ENCODE measurements around the gene WASL. TPM values are rescaled to one million over a fixed set of nuclear protein-coding genes. Genes with fewer than 3 reads are reported as not detected.

WASL gene
- total and polyA plus RNA-seq, 10 of the 15 experiments (the other 5 are each of a cell fraction or from before 2014, with no cell fraction given) = 2.0 to 6.4 (median 3.5) TPM

DNA sequence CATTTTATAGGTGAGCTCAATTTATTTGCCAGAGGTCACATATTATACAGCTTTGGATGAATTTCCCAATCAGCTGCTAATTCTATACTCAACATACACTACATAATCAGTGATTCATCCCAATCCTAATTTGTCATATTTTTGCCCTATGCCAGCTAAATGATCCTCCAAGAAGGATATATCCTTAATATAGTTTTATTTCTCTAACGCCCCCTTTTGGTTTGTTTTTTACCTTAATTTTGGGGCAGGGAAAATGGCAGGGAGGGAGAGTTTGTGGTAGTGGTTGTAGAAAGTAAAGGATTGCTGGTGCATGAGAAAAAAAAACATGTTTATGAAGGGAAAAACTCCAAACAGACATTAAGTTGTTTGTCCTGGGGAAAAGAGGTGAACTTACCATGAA lies 31.9 kb downstream of the WASL start (continued):
- TF ChIP-seq RBBP5 (conservative IDR thresholded peaks at IDR 0.05) (no peak), POLR2AphosphoS2 (IDR thresholded peaks at IDR 0.05; ENCODE audit: low read depth, low read length) (no peak), POLR2A (IDR thresholded peaks at IDR 0.05; ENCODE audit: low read depth, low read length) (no peak), HDGF (IDR thresholded peaks at IDR 0.05) (no peak), WRNIP1 (IDR thresholded peaks at IDR 0.05; ENCODE audit: borderline replicate concordance, low read depth, low read length) (no peak), MEF2A (IDR thresholded peaks at IDR 0.05; ENCODE audit: insufficient read depth, low read depth, low read length) (no peak), BCL11A (IDR thresholded peaks at IDR 0.05; ENCODE audit: low read depth, low read length) (no peak), ZBED1 (IDR thresholded peaks at IDR 0.05; ENCODE audit: borderline replicate concordance) (no peak), CHD2 (IDR thresholded peaks at IDR 0.05; ENCODE audit: borderline replicate concordance, low read depth, low read length) (no peak), YBX1 (IDR thresholded peaks at IDR 0.05) (no peak)
- TF ChIP-seq, protein P1, sequence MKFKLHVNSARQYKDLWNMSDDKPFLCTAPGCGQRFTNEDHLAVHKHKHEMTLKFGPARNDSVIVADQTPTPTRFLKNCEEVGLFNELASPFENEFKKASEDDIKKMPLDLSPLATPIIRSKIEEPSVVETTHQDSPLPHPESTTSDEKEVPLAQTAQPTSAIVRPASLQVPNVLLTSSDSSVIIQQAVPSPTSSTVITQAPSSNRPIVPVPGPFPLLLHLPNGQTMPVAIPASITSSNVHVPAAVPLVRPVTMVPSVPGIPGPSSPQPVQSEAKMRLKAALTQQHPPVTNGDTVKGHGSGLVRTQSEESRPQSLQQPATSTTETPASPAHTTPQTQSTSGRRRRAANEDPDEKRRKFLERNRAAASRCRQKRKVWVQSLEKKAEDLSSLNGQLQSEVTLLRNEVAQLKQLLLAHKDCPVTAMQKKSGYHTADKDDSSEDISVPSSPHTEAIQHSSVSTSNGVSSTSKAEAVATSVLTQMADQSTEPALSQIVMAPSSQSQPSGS (IDR thresholded peaks at IDR 0.05; ENCODE audit: low read length) = no peak
- TF ChIP-seq, protein P2, sequence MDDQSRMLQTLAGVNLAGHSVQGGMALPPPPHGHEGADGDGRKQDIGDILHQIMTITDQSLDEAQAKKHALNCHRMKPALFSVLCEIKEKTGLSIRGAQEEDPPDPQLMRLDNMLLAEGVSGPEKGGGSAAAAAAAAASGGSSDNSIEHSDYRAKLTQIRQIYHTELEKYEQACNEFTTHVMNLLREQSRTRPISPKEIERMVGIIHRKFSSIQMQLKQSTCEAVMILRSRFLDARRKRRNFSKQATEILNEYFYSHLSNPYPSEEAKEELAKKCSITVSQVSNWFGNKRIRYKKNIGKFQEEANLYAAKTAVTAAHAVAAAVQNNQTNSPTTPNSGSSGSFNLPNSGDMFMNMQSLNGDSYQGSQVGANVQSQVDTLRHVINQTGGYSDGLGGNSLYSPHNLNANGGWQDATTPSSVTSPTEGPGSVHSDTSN (IDR thresholded peaks at IDR 0.05; ENCODE audit: insufficient replicate concordance, low read depth, low read length) = no peak
- TF ChIP-seq, protein P3, sequence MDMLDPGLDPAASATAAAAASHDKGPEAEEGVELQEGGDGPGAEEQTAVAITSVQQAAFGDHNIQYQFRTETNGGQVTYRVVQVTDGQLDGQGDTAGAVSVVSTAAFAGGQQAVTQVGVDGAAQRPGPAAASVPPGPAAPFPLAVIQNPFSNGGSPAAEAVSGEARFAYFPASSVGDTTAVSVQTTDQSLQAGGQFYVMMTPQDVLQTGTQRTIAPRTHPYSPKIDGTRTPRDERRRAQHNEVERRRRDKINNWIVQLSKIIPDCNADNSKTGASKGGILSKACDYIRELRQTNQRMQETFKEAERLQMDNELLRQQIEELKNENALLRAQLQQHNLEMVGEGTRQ (IDR thresholded peaks at IDR 0.05; ENCODE audit: borderline replicate concordance, low read depth, low read length) = no peak
